ENCODE results near the gene PLA2G2C. TPM values are rescaled to one million over a fixed set of nuclear protein-coding genes. Genes with fewer than 3 reads are reported as not detected.

PLA2G2C gene
- total RNA-seq, 2 experiments from 2014 or later = not detected

GRCh38 chr1:20200966-20201365 lies 14.6 kb upstream of the PLA2G2C start:
- DNase-seq (no peak), ATAC-seq (no peak)
- Mint-ChIP-seq H3K36me3 (ENCODE audit: low read depth) (no peaks in the 10 kb centered on the region), H3K4me1 (ENCODE audit: low read depth) (no peaks in the 10 kb centered on the region), H3K27me3 (ENCODE audit: low read depth) (peaks cover 33% of the 10 kb centered on the region), H3K9me3 (ENCODE audit: insufficient read depth) (no peaks in the 10 kb centered on the region), H3K27ac (no peak overlapping the region), H3K4me3 (no peak overlapping the region)
- ChIA-PET CTCF (interaction anchor here (0.8 to 1.2 kb wide), 3 partner anchors 12 to 21 kb away, joined by 3 to 9 read pairs (median 3); no protein-coding TSS in a partner anchor), POLR2A (no interaction called here)

GRCh38 chr1:20199840-20200239 lies 13.5 kb upstream of the PLA2G2C start:
- no peak for ATAC-seq
- Mint-ChIP-seq H3K4me3 (no peak overlapping the region), H3K27me3 (ENCODE audit: low read depth) (peaks cover 39% of the 10 kb centered on the region)

DNA sequence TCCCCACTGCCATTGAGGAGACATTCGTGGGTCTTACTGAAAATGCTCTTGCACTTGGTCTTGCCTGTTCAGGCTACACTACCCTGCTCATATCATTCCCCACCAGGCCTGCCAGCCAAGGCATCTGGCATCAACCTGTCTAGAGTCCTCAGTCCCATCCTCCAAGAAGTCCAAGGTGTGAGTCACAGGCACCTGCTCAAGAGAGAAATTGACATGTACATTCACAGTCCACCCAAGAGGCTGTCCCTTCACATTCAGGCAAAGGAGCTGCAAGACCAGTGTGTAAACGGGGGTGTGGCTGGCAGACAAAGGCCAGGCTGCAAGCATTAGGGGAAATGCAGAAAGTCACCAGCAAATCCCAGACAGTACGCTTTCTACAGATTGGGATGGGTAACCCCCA lies 13.1 kb upstream of the PLA2G2C start:
- POLR2A ChIA-PET = no interaction called here
- Mint-ChIP-seq H3K27ac (no peak overlapping the region), H3K4me3 (no peak overlapping the region), H3K9me3 (ENCODE audit: insufficient read depth) (no peaks in the 10 kb centered on the region), H3K36me3 (ENCODE audit: low read depth) (no peaks in the 10 kb centered on the region), H3K4me1 (ENCODE audit: low read depth) (no peaks in the 10 kb centered on the region), H3K27me3 (ENCODE audit: low read depth) (peaks cover 39% of the 10 kb centered on the region)
- no peak for ATAC-seq
- CTCF ChIA-PET = interaction anchor here (1.2 kb wide), 1 partner anchor 14 kb away, joined by 3 read pairs; no protein-coding TSS in a partner anchor
- no peak for DNase-seq

More at GRCh38 chr1:20199840-20200239, 13.5 kb upstream of the PLA2G2C start:
- ChIA-PET POLR2A (no interaction called here), CTCF (interaction anchor here (1.2 kb wide), 1 partner anchor 13 kb away, joined by 3 read pairs; no protein-coding TSS in a partner anchor)
- Mint-ChIP-seq H3K9me3 (ENCODE audit: insufficient read depth) (no peaks in the 10 kb centered on the region), H3K27ac (no peak overlapping the region), H3K36me3 (ENCODE audit: low read depth) (no peaks in the 10 kb centered on the region), H3K4me1 (ENCODE audit: low read depth) (no peaks in the 10 kb centered on the region)
- no peak for DNase-seq

- no peaks in the 10 kb centered on the region for H3K36me3 Mint-ChIP-seq (ENCODE audit: low read depth)
- H3K4me1 Mint-ChIP-seq (ENCODE audit: low read depth) = no peaks in the 10 kb centered on the region
- H3K27ac Mint-ChIP-seq = no peak overlapping the region
- ChIA-PET POLR2A (no interaction called here), CTCF (no interaction called here)
- no peak for DNase-seq
- no peak for ATAC-seq
- no peaks in the 10 kb centered on the region for H3K9me3 Mint-ChIP-seq (ENCODE audit: insufficient read depth)
- no peak overlapping the region for H3K4me3 Mint-ChIP-seq
- peaks cover 43% of the 10 kb centered on the region for H3K27me3 Mint-ChIP-seq (ENCODE audit: low read depth)
Measured at GRCh38 chr1:20198918-20199317, 12.6 kb upstream of the PLA2G2C start.

GRCh38 chr1:20198296-20198695 lies 12.0 kb upstream of the PLA2G2C start:
- DNase-seq = no peak
- Mint-ChIP-seq H3K9me3 (ENCODE audit: insufficient read depth) (no peaks in the 10 kb centered on the region), H3K36me3 (ENCODE audit: low read depth) (no peaks in the 10 kb centered on the region), H3K4me1 (ENCODE audit: low read depth) (no peaks in the 10 kb centered on the region), H3K27ac (no peak overlapping the region), H3K4me3 (no peak overlapping the region), H3K27me3 (ENCODE audit: low read depth) (peaks cover 38% of the 10 kb centered on the region)
- ChIA-PET POLR2A (no interaction called here), CTCF (no interaction called here)
- ATAC-seq = no peak

DNA sequence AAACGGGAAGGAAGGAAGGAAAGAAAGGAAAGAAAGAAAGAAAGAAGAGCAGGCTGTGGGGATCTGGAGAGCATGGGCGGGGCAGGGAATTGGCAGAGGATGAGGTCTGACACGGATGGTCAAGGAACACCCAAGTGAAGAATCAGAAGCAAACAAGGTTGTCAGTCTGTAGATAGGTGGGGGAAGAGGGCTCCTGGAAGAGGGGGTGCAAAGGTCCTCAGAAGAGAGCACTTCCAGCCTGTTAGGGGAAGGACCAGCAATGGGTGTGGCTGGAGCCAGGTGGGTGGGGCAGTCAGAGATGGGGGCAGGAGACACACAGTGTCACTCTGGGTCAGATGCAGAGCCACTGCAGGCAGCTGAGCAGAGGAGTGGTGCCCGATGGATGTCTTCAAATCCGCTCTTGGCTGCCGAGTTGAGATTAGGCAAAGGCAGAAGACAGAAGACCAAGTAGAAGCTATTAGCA lies 11.0 kb upstream of the PLA2G2C start:
- DNase-seq (no peak), ATAC-seq (no peak)
- CTCF ChIA-PET = no interaction called here
- no peak overlapping the region for H3K4me3 Mint-ChIP-seq
- H3K9me3 Mint-ChIP-seq (ENCODE audit: insufficient read depth) = no peaks in the 10 kb centered on the region
- peaks cover 47% of the 10 kb centered on the region for H3K27me3 Mint-ChIP-seq (ENCODE audit: low read depth)
- POLR2A ChIA-PET = no interaction called here
- no peaks in the 10 kb centered on the region for H3K36me3 Mint-ChIP-seq (ENCODE audit: low read depth)
- no peak overlapping the region for H3K27ac Mint-ChIP-seq
- H3K4me1 Mint-ChIP-seq (ENCODE audit: low read depth) = no peaks in the 10 kb centered on the region

- peaks cover 43% of the 10 kb centered on the region for H3K27me3 Mint-ChIP-seq (ENCODE audit: low read depth)
- H3K27ac Mint-ChIP-seq = no peak overlapping the region
- no peaks in the 10 kb centered on the region for H3K4me1 Mint-ChIP-seq (ENCODE audit: low read depth)
- DNase-seq (no peak), ATAC-seq (no peak)
- H3K36me3 Mint-ChIP-seq (ENCODE audit: low read depth) = no peaks in the 10 kb centered on the region
- ChIA-PET CTCF (interaction anchor here (0.7 to 5.6 kb wide), 23 partner anchors 8 to 285 kb away, joined by 3 to 61 read pairs (median 3); partner anchors contain the start of genes PLA2G2C and UBXN10), POLR2A (interaction anchor here (0.8 kb wide), 1 partner anchor 16 kb away, joined by 3 read pairs; no protein-coding TSS in a partner anchor)
- H3K9me3 Mint-ChIP-seq (ENCODE audit: insufficient read depth) = no peaks in the 10 kb centered on the region
- H3K4me3 Mint-ChIP-seq = no peak overlapping the region
Measured at GRCh38 chr1:20195462-20195780, 9.1 kb upstream of the PLA2G2C start.

- Mint-ChIP-seq H3K4me3 (no peak overlapping the region), H3K27me3 (ENCODE audit: low read depth) (peaks cover 40% of the 10 kb centered on the region), H3K36me3 (ENCODE audit: low read depth) (no peaks in the 10 kb centered on the region), H3K9me3 (ENCODE audit: insufficient read depth) (no peaks in the 10 kb centered on the region), H3K27ac (no peak overlapping the region), H3K4me1 (ENCODE audit: low read depth) (no peaks in the 10 kb centered on the region)
- POLR2A ChIA-PET = interaction anchor here (0.8 to 0.9 kb wide), 2 partner anchors 16 to 22 kb away, joined by 3 read pairs; no protein-coding TSS in a partner anchor
- CTCF ChIA-PET = interaction anchor here (0.6 to 5.6 kb wide), 29 partner anchors 8 to 299 kb away, joined by 3 to 61 read pairs (median 3); partner anchors contain the start of genes PLA2G2C and UBXN10
- DNase-seq = peak; percentile 79
- peak; percentile 76 for ATAC-seq
Measured at GRCh38 chr1:20194757-20195461, 8.6 kb upstream of the PLA2G2C start.

DNA sequence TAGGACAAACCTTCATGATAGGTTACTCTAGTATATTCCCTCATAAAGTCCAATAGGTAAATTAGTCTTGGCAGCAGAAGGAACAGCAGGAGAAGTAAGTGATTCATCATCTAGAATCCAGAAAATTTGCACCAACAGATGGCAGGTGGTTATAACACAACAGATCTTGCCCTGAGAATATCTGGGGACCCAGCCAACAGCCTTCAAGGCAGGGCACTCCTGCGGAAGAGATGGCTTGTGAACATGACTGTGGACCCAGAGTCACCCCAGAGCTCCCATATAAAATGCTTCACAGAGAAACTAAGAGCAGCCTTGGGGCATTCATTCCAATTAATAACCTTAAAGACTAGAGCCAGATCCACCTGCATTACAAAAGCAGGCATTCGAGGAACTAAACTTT lies 7.9 kb upstream of the PLA2G2C start:
- CTCF ChIA-PET = interaction anchor here (0.6 to 5.6 kb wide), 16 partner anchors 9 to 300 kb away, joined by 3 to 61 read pairs (median 4); no protein-coding TSS in a partner anchor
- no peak overlapping the region for H3K4me3 Mint-ChIP-seq
- POLR2A ChIA-PET = interaction anchor here (0.9 kb wide), 1 partner anchor 22 kb away, joined by 3 read pairs; no protein-coding TSS in a partner anchor
- H3K4me1 Mint-ChIP-seq (ENCODE audit: low read depth) = no peaks in the 10 kb centered on the region
- H3K27ac Mint-ChIP-seq = no peak overlapping the region
- no peaks in the 10 kb centered on the region for H3K9me3 Mint-ChIP-seq (ENCODE audit: insufficient read depth)
- H3K36me3 Mint-ChIP-seq (ENCODE audit: low read depth) = no peaks in the 10 kb centered on the region
- ATAC-seq = no peak
- peaks cover 39% of the 10 kb centered on the region for H3K27me3 Mint-ChIP-seq (ENCODE audit: low read depth)
- no peak for DNase-seq

DNA sequence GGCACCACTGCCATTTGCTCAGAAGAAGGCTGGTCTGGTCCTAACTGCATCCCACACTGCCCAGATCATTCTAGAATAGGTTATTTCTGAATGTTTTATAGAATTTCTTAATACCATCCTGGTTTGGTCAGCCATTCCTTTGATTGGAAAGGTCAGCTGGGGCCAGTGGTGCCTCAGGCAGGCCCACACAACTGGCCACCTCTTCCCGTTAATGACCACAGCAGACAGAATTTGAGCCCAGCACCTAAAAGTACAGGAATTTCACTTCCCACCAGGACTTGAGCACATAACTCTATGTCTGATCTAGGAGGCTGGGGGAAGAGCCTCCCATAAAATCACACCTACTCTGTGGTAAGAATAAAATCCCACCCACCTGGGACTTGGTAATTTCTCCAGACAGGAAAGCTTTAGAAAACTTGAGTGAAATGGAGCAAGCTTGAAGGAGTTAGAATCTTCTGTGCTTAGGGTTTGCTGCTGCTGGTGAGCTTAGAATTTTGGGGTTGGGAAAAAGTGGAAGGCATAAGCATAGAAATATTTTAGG lies 6.6 kb upstream of the PLA2G2C start:
- DNase-seq (no peak), ATAC-seq (no peak)
- ChIA-PET POLR2A (no interaction called here), CTCF (interaction anchor here (1.0 to 5.6 kb wide), 6 partner anchors 14 to 301 kb away, joined by 3 to 61 read pairs (median 5); no protein-coding TSS in a partner anchor)
- H3K36me3 Mint-ChIP-seq (ENCODE audit: low read depth) = no peaks in the 10 kb centered on the region
- H3K4me3 Mint-ChIP-seq = no peak overlapping the region
- no peaks in the 10 kb centered on the region for H3K9me3 Mint-ChIP-seq (ENCODE audit: insufficient read depth)
- H3K27me3 Mint-ChIP-seq (ENCODE audit: low read depth) = peaks cover 42% of the 10 kb centered on the region
- peaks cover 10% of the 10 kb centered on the region for H3K4me1 Mint-ChIP-seq (ENCODE audit: low read depth)
- no peak overlapping the region for H3K27ac Mint-ChIP-seq

GRCh38 chr1:20192364-20192763 lies 6.0 kb upstream of the PLA2G2C start:
- no peaks in the 10 kb centered on the region for H3K36me3 Mint-ChIP-seq (ENCODE audit: low read depth)
- CTCF ChIA-PET = interaction anchor here (1.8 to 5.6 kb wide), 2 partner anchors 21 to 28 kb away, joined by 7 to 61 read pairs; no protein-coding TSS in a partner anchor
- ATAC-seq (no peak), DNase-seq (no peak)
- no peak overlapping the region for H3K4me3 Mint-ChIP-seq
- POLR2A ChIA-PET = no interaction called here
- H3K27ac Mint-ChIP-seq = no peak overlapping the region
- peaks cover 41% of the 10 kb centered on the region for H3K27me3 Mint-ChIP-seq (ENCODE audit: low read depth)
- H3K4me1 Mint-ChIP-seq (ENCODE audit: low read depth) = peaks cover 16% of the 10 kb centered on the region
- H3K9me3 Mint-ChIP-seq (ENCODE audit: insufficient read depth) = no peaks in the 10 kb centered on the region

DNA sequence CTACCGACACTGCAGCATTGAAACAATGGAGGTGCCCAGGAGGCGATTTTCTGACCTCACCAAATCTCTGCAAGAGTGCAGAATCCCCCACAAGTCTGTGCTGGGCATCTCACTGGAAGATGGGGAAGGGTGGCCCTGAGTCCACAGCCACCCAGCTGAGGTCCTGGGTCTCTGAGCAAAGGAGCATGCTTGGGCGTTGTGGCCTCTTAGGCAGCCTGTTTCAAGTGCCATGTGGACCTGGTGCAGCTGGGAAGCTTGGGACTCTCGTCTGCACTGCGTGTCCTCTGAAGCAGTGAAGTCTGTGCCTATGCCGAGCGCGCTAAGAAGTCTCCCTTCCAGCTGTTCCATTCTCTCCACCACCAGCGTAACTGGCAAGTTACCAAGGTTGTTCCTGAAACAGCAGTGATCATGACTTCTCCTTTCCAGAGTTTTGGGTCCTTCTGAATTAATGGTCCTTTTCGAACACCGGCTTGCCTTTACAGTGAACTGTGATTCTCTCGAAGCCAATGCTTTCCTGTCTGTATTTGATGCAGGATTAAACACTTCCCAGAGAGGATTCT lies 5.0 kb upstream of the PLA2G2C start:
- no peaks in the 10 kb centered on the region for H3K36me3 Mint-ChIP-seq (ENCODE audit: low read depth)
- no peak overlapping the region for H3K4me3 Mint-ChIP-seq
- ATAC-seq = no peak
- no peaks in the 10 kb centered on the region for H3K9me3 Mint-ChIP-seq (ENCODE audit: insufficient read depth)
- H3K27me3 Mint-ChIP-seq (ENCODE audit: low read depth) = peaks cover 39% of the 10 kb centered on the region
- DNase-seq = no peak
- ChIA-PET CTCF (interaction anchor here (1.2 to 5.6 kb wide), 3 partner anchors 12 to 40 kb away, joined by 3 to 61 read pairs (median 4); no protein-coding TSS in a partner anchor), POLR2A (no interaction called here)
- peaks cover 25% of the 10 kb centered on the region for H3K4me1 Mint-ChIP-seq (ENCODE audit: low read depth)
- no peak overlapping the region for H3K27ac Mint-ChIP-seq

Measured in activated CD8-positive, alpha-beta T cell treated with anti-CD3 and anti-CD28 coated beads, Interleukin-2, amount 10 ng/mL, durations not matched to agents 7 days and 5 days (primary cell).